NCI-H2081 (cell line): ENCODE data around the gene FUOM.

Source experiments
- DNase-seq, 2 experiments: peaks; one replicate each; lab custom pipeline; 2025; lab: John Stamatoyannopoulos, UW

FUOM gene

DNA sequence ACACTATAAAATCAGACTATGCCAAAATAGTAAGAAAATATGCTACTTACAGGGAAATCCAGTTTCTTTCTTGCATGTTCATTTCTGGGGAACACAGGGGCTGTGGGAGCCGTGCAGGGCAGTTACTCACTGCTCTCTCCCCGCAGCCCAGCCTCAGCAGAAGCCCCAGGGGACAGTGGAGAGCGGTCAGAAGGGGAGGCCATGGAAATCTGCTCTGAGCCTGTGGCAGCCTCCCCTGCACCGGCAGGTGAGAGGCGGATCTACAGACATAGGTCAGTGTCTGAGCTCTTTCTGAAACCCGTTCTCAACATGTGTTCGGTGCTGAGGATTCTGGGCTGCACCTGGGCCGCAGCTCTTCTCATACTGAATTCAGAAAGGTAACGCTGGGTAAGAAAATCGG lies 46.2 kb downstream of the FUOM start:
- no peak for DNase-seq

DNA sequence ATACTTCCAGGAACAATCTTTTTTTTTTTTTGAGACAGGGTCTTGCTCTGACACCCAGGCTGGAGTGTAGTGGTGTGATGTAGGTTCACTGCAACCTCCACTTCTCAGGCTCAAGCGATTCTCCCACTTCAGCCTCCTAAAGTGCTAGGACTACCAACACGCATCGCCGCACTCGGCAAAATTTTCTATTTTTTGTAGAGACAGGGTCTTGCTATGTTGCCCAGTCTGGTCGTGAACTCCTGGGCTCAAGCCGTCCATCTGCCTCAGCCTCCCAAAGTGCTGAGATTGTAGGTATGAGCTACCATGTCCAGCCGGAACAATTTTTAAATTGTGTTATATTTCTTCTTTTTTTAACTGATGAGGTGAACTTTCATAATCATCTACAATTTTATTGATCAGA lies 47.0 kb downstream of the FUOM start:
- DNase-seq: no peak

DNA sequence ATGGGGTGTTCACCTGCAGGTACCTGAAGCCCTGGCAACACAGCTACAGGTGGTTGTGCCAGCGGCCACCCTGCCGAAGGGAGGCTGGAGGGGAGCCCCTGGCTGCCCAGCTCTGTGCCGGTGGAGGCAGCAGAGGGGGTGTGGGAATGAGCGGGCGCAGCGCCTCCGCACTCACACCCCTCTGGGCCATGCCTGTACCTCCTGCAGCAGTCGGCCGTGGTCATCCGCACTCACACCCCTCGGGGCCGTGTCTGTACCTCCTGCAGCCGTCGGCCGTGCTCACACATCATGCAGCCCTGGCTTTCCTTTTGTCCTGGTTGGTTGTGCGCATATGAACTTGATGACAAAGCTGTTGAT lies 47.4 kb downstream of the FUOM start:
- DNase-seq: no peak

DNA sequence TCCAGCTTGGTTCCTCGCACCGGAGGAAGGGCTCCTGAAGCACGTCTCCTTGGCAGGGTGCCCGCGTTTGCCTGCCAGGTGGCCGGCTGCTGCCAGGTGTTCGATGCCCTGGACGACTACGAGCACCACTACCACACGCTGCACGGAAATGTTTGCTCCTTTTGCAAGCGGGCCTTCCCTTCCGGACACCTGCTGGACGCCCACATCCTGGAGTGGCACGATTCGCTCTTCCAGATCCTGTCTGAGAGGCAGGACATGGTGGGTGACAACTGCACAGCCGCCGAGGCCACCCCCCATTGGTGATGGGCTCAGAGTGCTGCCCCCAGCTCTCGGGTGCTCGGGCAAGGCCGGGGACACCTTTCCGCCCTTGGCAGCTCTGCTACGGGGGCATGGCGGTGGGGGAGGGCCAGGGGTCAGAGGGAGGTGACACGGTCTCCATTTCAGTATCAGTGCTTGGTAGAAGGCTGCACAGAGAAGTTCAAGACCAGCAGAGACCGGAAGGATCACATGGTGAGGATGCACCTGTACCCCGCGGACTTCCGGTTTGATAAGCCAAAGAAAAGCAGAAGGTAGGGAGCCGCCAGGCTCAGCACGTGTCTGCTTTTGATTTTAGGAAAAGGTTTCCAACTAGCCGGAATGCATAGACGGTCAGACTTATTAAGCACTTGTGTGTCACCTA lies 48.0 kb downstream of the FUOM start:
- peak; percentile 72 to 79 for DNase-seq

DNA sequence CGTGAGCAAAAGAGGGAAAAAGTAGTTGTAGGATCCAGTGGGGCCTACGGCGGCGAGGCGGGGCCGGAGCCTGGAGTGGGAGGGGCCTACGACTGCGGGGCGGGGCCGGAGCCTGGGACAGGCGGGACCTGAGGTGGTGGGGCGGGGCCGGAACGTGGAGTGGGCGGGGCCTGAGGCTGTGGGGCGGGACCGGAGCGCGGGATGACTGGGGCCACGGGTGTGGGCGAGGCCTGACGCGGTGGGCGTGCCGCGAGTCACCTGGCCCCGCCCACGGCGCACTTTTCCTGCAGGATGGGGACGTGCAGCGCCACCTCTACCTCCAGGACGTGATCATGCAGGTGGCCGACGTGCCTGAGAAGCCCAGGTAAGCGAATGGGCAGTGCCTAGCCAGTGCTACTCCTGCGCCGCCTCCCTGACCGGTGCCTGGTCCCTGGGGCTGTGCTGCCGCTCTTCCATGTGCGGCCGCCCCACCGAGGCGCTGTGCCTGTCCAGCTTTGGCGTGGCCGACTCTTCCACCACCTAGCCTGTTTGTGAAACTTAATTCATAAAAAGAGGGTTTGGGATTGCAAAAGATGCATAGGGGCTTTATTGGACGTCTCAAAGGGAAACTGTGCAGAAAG lies 48.6 kb downstream of the FUOM start:
- peak; percentile 78 to 83 for DNase-seq

DNA sequence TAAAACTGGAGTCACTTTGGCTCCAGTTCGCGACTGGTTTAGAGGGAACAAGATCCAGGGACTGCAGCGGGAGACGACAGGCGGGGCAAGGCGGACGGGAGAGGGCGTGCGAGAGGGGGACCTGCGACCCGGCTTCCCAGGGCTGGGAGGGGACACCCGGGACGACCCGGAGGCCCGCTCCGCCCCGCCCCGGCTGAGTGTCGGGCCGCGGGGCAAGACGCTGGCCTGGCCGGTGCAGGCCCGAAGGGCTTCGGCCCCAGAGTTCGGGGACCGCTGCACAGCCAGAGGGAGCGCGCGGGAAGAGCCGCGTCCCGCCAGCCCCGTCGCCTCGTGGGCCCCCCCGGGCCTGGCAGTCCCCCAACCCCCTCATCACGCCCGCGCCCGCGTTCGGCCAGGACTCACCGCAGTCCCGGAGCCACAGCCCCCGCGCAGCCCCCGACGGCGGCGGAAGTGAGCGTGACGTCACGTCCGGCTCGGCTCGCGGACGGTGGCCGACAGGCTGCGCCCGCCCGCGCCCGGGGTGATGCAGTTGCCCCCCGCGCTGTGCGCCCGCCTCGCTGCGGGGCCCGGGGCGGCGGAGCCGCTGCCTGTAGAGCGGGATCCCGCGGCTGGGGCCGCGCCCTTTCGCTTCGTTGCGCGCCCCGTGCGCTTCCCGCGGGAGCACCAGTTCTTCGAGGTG lies 49.3 kb downstream of the FUOM start, which contains the start of the genes TUBGCP2 and ZNF511:
TSS of gene TUBGCP2 (minus strand) at position 452 of the 679 bp plus-strand sequence. CDS start 5,931 bp downstream, outside the sequence.
TSS of gene ZNF511 (plus strand) at position 494 of the 679 bp plus-strand sequence. CDS start at position 524, 30 bp downstream.
- DNase-seq: peak; percentile 44 to 72

DNA sequence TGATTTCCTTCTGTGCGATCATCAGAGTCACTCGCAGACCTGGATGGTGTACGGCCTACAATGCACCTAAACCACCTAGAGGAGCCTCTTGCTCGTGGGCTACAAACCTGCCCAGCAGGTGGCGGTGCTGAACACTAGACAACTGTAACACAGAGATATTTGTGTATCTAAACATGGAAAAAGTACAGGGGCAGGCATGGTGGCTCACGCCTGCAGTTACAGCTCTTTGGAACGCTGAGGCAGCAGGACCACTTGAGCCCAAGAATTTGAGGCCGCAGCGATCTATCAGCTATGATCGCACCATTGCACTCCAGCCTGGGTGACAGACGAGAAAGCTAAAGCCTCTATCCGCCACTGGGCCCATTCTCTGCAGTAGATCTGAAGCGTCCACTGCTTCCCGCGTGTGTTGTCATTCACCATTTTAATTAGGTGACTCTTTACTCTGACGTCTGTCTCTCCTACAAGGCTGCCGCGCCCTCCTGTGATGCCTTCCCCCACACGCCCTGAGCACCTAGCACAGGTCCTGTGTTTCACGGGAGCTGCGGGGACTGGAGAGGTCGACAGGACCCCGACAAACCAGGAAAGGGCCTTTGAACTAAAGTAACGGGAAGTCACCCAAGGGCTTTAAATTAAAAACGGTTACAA lies 49.9 kb downstream of the FUOM start:
- peak; percentile 64 to 74 for DNase-seq

DNA sequence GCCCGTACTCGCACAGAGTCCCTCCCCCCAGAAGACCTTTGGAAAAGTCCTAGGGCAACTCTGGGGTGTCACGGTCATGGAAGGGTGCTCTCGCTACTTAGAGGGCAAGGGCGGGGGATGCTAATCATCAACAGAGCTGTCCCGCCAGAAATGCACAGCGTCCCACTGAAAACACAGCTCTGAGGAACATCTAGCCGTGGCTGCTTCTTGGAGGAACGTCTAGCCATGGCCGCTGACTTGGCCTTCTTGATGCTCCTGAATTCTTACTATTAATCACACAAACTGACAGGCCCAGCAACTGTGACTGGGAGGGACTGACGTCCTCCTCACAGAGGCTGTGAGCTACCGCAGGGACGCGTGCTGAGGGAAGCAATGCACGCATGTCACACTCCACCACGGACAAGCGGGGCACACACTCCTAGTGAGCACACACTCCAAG lies 50.9 kb downstream of the FUOM start:
- no peak for DNase-seq

DNA sequence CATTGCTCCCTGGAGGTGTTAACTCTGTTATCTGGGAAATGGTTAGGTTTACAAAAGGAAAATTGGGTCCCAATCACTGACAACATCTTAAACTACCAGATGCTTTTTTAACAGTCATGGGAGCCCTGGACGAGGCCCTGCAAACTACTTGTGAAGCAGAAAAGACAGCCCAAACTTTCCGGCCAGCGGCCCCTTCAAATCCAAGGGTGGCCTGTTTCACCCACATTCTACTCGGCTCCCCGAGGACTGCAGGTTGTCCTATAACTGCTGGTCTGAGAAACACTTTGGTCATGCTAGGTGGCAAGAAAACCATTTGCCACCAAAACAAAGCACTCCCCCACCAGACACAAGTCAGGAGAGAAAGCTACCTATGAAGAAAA lies 51.7 kb downstream of the FUOM start:
- DNase-seq: no peak
